AG10803 (cell line): ENCODE data around the gene KCNQ1.

ENCODE experiments used
- DNase-seq: peaks from one replicate; pipeline ENCODE4 v3.0.0; 2010; ENCODE audit warnings: low read depth
- H3K4me3 ChIP-seq: 2 replicates; pipeline ENCODE4 v1.5.1; 2011; ENCODE audit warnings: mild to moderate bottlenecking, low read length, control low read depth
- TF ChIP-seq, protein P1 (sequence below): conservative IDR thresholded peaks from 2 replicates; pipeline ENCODE4 v1.5.1; 2011; ENCODE audit warnings: mild to moderate bottlenecking, low read length, control low read depth, inconsistent platforms

The KCNQ1 gene

DNA sequence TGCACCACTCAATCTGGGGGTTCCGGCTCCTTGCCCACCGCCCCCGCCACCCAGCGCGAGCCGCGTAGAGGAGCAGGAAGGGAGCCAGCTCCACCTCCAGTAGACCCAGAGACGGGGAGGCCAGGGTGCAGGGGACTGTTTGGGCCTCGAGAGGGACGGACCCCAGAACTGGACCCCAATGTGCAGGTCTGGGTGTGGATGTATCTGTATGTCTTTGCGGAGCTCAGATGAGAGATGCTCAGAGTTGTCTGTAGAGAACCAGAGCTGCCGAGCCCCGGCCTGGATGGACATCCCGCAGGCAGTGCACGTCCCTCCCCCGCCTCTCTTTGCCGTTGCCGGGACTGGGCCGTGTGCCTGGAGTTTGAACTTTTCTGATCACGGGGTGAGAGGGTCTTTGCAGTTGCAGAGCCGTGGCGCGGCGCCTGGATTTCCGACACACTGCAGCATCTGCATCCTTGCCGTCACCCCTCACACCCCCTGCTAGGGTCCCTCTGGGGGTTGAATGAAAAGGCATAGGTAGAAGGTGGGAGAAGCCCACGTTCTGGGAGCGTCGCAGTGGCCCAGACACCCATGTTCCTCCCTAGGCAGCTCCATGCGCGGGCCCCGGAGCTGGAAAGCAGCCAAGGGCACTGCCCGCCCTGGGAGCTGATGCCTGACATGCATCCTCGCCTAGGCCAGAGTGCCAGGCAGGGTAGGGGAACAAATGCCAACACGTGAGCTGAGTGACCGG lies 105.2 kb downstream of the KCNQ1 start:
- TF ChIP-seq, protein P1, sequence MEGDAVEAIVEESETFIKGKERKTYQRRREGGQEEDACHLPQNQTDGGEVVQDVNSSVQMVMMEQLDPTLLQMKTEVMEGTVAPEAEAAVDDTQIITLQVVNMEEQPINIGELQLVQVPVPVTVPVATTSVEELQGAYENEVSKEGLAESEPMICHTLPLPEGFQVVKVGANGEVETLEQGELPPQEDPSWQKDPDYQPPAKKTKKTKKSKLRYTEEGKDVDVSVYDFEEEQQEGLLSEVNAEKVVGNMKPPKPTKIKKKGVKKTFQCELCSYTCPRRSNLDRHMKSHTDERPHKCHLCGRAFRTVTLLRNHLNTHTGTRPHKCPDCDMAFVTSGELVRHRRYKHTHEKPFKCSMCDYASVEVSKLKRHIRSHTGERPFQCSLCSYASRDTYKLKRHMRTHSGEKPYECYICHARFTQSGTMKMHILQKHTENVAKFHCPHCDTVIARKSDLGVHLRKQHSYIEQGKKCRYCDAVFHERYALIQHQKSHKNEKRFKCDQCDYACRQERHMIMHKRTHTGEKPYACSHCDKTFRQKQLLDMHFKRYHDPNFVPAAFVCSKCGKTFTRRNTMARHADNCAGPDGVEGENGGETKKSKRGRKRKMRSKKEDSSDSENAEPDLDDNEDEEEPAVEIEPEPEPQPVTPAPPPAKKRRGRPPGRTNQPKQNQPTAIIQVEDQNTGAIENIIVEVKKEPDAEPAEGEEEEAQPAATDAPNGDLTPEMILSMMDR, result no peak
- DNase-seq, result no peak

DNA sequence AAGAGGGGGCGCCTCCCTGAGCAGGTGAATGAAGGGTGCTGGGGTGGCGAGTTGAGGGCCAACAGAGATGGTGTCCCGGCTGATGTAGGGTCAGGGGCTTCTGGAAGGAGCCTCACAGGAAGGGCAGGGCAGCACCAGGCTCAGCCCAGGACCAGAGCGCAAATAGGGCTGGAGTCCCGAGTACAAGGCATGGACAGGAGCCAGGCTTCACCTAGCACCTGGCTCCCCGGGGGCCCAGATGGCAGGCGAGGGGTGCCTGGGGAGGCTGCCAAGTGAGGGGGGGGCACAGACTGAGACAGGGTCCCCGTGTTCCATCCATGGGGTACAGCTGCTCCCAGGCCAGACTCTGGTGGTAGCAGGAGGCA lies 105.8 kb downstream of the KCNQ1 start:
- no peak overlapping the region for H3K4me3 ChIP-seq
- no peak for DNase-seq
- TF ChIP-seq, protein P1, result no peak

More for the DNA sequence above, 105.2 kb downstream of the KCNQ1 start:
- H3K4me3 ChIP-seq, result no peak overlapping the region

DNA sequence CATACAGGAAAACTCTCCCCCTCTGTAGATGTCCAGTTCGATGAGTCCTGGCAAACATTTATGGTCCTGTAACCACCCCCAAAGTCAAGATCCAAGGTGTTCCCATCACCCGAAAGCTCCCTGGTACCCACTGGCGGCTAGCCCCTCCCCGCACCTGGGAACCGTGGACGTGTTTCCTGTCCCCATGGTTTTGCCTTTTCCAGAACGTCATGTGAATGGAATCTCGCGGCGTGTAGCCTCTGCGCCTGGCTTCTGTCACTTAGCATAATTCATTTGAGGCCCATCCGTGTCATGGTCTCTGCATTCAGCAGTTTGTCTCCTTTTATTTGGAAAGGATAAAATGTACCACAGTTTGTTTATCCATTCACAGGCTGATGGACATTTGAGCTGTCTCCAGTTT lies 106.3 kb downstream of the KCNQ1 start:
- TF ChIP-seq, protein P1, result no peak
- H3K4me3 ChIP-seq, result no peak overlapping the region
- no peak for DNase-seq

DNA sequence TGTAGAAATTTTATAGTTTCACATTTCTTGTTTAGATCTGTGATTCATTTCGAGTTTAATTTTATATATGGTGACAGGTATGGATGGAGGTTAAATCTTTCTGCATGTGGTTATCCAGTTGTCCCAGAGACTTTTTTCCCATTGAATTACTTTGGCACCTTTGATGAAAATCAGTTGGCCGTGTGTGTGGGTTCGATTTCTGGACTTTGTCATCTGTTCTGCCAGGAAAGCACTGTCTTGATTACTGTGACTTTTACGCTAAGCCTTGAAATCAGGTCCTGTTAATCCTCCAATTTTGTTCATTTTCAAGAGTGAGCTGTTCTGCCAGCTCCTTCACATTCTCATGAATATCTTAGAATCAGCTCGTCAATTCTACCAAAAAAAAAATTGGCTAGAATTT lies 107.4 kb downstream of the KCNQ1 start:
- no peak overlapping the region for H3K4me3 ChIP-seq
- TF ChIP-seq, protein P1, result no peak
- no peak for DNase-seq

DNA sequence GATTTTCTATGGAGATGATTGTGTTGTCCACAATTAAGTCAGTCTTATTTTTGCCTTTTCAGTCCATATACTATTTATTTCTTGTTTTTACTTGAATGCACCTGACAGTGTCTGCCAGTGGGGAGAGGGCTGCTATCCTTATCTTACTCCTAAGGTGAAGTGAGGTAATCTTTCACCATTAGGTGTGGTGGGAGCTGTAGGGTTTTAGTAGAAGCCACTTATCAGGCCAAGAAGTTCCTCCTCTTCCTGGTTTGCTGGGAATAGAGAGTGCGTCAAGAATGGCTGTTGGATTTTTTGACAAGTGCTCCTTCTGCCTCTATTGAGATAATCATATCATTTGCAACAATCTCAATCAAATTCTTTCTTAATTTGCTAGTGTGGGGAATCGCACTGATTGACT lies 108.4 kb downstream of the KCNQ1 start:
- H3K4me3 ChIP-seq, result no peak overlapping the region
- DNase-seq, result no peak
- TF ChIP-seq, protein P1, result no peak

DNA sequence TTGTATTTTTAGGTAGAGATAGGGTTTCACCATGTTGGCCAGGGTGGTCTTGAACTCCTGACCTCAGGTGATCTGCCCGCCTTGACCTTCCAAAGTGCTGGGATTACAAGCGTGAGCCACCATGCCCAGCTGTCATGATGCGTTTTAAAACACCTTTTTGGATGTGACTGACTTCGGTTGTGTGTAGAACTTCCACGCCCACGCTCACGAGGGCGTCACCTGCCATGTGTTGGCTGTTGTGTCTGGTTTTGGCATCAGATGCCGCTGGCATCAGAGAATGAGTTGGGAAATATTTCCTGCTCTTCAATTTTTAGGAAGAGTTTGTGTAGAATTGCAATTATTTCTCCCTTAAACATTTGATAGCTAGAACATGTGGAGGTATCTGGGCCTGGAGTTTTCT lies 109.1 kb downstream of the KCNQ1 start:
- no peak overlapping the region for H3K4me3 ChIP-seq
- no peak for DNase-seq

More for the DNA sequence above, 109.1 kb downstream of the KCNQ1 start:
- TF ChIP-seq, protein P1, result no peak
